ENCODE results near the gene CD248. TPM values are rescaled to one million over a fixed set of nuclear protein-coding genes. Genes with fewer than 3 reads are reported as not detected.
A peak's percentile ranks its signal among the peaks of the same experiment; 100 is the strongest.

Gene CD248
- total and polyA plus RNA-seq, 12 donors: 5.3 to 44.4 (median 10.0) TPM

DNA sequence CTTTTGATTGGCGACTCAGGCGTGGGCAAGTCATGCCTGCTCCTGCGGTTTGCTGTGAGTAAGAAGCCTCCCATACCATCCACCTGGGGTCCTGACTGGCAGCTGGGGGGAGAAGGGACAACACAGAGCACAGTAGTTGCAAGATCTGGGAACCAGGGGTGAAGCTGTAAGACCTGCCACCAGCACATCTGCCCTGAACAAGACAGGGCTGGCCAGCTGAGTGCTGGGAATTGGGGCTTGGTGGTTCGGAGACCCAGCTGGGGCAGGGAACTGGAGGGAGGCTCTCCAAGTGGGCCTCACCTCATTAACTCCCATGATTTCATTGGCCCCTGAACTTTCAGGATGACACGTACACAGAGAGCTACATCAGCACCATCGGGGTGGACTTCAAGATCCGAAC lies 45.0 kb downstream of the CD248 start:
- H3K4me1 ChIP-seq: peaks cover 6 to 30% (median 24%) of the 10 kb centered on the region in 9 donors
- H3K36me3 ChIP-seq: peaks cover 0 to 66% (median 43%) of the 10 kb centered on the region in 9 donors
- H3K4me3 ChIP-seq: no peak overlapping the region
- TF ChIP-seq, protein P1, sequence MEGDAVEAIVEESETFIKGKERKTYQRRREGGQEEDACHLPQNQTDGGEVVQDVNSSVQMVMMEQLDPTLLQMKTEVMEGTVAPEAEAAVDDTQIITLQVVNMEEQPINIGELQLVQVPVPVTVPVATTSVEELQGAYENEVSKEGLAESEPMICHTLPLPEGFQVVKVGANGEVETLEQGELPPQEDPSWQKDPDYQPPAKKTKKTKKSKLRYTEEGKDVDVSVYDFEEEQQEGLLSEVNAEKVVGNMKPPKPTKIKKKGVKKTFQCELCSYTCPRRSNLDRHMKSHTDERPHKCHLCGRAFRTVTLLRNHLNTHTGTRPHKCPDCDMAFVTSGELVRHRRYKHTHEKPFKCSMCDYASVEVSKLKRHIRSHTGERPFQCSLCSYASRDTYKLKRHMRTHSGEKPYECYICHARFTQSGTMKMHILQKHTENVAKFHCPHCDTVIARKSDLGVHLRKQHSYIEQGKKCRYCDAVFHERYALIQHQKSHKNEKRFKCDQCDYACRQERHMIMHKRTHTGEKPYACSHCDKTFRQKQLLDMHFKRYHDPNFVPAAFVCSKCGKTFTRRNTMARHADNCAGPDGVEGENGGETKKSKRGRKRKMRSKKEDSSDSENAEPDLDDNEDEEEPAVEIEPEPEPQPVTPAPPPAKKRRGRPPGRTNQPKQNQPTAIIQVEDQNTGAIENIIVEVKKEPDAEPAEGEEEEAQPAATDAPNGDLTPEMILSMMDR (IDR thresholded peaks at IDR 0.05): no peak
- DNase-seq: no peak
- intact Hi-C loops (cut with DNase I): no loop called here
- no peaks in the 10 kb centered on the region for H3K9me3 ChIP-seq
- no peak for ATAC-seq
- 92 to 97% methylated on average over 7 of the region's 7 CpGs for WGBS, 2 donors
- H3K27ac ChIP-seq: no peak overlapping the region
- H3K27me3 ChIP-seq: no peaks in the 10 kb centered on the region

DNA sequence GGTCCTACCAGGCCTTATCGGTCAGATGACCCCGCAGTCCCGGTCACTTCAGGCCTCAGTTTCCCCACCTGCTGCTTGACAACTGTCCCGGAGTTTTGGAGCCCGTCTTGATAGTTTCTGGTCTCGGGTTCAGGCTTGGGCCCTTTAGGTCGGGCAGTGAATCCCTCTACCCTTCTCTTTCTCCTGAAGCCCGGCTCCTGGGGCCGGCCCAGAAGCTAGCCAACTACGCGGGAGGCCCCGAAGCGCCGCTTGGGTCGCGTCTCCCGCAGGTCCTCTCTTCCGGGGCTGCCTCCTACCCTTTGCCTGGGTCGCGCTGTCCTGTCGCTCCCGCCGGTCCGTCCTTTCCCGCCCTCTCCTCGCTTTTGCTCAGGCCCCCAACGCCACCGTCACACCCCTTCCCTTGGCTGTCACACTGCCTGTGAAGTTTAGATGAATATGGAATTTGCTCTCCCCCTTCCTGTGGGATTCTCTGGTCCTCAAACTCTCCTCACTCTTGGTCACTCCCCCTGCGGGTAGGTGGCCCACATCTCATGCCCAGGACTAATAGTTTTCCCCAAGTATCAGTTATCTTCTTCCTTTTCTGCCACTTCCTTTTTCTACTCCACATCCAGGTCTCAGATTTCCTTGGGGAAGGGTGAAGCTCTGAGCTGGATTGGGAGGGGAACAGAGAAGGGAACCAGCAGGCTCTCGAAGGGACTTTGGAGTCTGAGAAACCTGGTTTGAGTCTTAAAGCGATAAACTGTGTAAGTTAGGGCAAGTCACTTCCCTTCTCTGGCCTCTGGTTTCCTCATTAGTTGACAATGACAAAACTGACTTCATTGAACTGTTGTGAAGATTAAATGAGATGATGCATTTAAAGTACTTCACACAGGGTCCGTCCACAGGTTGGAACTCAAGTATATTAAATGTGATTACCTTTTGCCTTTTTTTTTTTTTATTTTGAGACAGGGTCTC lies 47.6 kb downstream of the CD248 start:
- H3K27me3 ChIP-seq: no peaks in the 10 kb centered on the region
- TF ChIP-seq, protein P1 (IDR thresholded peaks at IDR 0.05): peak in 2 of 9 donors; percentile 6 to 8
- H3K9me3 ChIP-seq: no peaks in the 10 kb centered on the region
- DNase-seq (no peak), ATAC-seq (no peak)
- H3K4me3 ChIP-seq: peak overlapping the region; percentile 61 to 97 (median 89)
- H3K4me1 ChIP-seq: peaks cover 7 to 33% (median 24%) of the 10 kb centered on the region in 9 donors
- peaks cover 0 to 63% (median 25%) of the 10 kb centered on the region in 9 donors for H3K36me3 ChIP-seq
- peak overlapping the region; percentile 84 to 99 (median 98) for H3K27ac ChIP-seq
- WGBS, 2 donors: 3% methylated on average over 32 of the region's 32 CpGs
- intact Hi-C loops (cut with DNase I): no loop called here

DNA sequence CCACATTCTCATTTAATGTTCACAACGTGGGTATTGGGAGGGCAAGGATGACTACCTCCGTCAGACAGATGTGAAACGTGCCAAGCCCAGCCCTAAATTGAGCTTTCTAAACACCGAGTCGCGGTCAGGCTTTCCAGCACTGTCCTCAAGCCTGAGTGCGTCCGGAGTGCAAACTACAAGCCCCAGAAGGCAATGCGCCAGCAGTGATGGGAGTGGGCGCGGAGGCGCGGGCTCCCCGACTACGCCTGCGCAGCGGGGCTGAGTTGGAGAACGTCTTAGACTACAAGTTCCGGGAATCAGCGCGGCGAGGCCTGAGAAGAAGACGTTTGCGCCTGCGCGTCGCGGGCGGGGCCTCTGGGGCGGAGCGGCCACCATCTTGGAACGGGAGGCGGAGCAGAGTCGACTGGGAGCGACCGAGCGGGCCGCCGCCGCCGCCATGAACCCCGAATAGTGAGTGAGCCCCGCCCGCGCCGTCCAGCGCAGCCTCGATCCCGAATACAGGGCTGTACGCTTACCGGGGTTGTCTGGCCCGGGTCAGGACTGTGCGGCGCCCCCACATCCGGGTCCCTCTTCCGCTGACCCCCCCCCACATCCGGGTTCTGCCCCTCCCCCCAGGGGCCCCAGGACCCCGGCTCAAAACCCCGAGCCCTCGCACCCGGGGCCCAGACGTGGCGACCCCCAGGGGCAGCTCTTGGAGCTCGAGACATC lies 48.4 kb downstream of the CD248 start, which contains the start of gene RAB1B:
Gene RAB1B (plus strand): TSS at position 396 of the 708 bp plus-strand sequence. CDS start 41 bp downstream, at position 437.
- Histone ChIP-seq H3K4me3 (peak within 1 kb of the TSS; percentile 61 to 97 (median 89)), H3K36me3 (peaks cover 0 to 63% (median 16%) of the 10 kb centered on the region in 9 donors), H3K9me3 (no peaks in the 10 kb centered on the region), H3K4me1 (peaks cover 7 to 33% (median 24%) of the 10 kb centered on the region in 9 donors), H3K27ac (peak within 1 kb of the TSS; percentile 84 to 99 (median 98)), H3K27me3 (no peaks in the 10 kb centered on the region)
- 0 to 1% methylated on average over 62 to 64 of the region's 64 CpGs for WGBS, 2 donors
- DNase-seq (peak; percentile 100), ATAC-seq (peak; percentile 85 to 95 (median 92))
- intact Hi-C loops (cut with DNase I): no loop called here
- TF ChIP-seq, protein P1 (IDR thresholded peaks at IDR 0.05): no peak
